Smooth muscle cell (in vitro differentiated cells): Measurements from ENCODE around the gene SLC25A30. TPM values are rescaled to one million over a fixed set of nuclear protein-coding genes. Genes with fewer than 3 reads are reported as not detected.

ENCODE experiments used
- DNase-seq: peaks from one replicate; lab custom pipeline; 2025; ENCODE audit not compliant: unreplicated experiment; lab: John Stamatoyannopoulos, UW
- H2AFZ ChIP-seq: fragments of 200-600 bp; sonication (generic); 2 replicates; pipeline ENCODE4 v1.6.0; 2016; ENCODE audit warnings: antibody characterized with exemption, low read depth, mild to moderate bottlenecking
- H3F3A ChIP-seq: fragments of 200-600 bp; sonication (generic); 2 replicates; pipeline ENCODE4 v1.6.0; 2017; ENCODE audit warnings: antibody characterized with exemption, low read depth
- H3K27ac ChIP-seq: fragments of 200-600 bp; sonication (generic); 2 replicates; pipeline ENCODE4 v1.5.1; 2016; ENCODE audit warnings: low read depth, mild to moderate bottlenecking
- H3K27me3 ChIP-seq: fragments of 200-600 bp; sonication (generic); 2 replicates; pipeline ENCODE4 v1.6.1; 2016; ENCODE audit warnings: low read depth, mild to moderate bottlenecking
- H3K36me3 ChIP-seq: fragments of 200-600 bp; sonication (generic); 2 replicates; pipeline ENCODE4 v1.5.1; 2016; ENCODE audit warnings: low read depth
- H3K4me1 ChIP-seq: fragments of 200-600 bp; sonication (generic); 2 replicates; pipeline ENCODE4 v1.5.1; 2016; ENCODE audit warnings: low read depth
- H3K4me2 ChIP-seq: fragments of 200-600 bp; sonication (generic); 2 replicates; pipeline ENCODE4 v1.6.0; 2016; ENCODE audit warnings: mild to moderate bottlenecking
- H3K4me3 ChIP-seq: fragments of 200-600 bp; sonication (generic); 2 replicates; pipeline ENCODE4 v1.5.1; 2016; ENCODE audit warnings: mild to moderate bottlenecking
- H3K79me2 ChIP-seq: fragments of 200-600 bp; sonication (generic); 2 replicates; pipeline ENCODE4 v1.6.0; 2016; ENCODE audit warnings: low read depth, mild to moderate bottlenecking
- H3K9ac ChIP-seq: fragments of 200-600 bp; sonication (generic); 2 replicates; pipeline ENCODE4 v1.6.0; 2016; ENCODE audit warnings: low read depth
- H3K9me3 ChIP-seq: fragments of 200-600 bp; sonication (generic); replicated peaks from 2 replicates; pipeline ENCODE4 v1.5.1; 2016; ENCODE audit warnings: low read depth
- H4K20me1 ChIP-seq: fragments of 200-600 bp; sonication (generic); 2 replicates; pipeline ENCODE4 v1.6.0; 2016; ENCODE audit warnings: low read depth
- CTCF ChIP-seq: fragments of 200-600 bp; sonication (generic); IDR thresholded peaks from 2 replicates; pipeline ENCODE4 v1.5.1; 2017; ENCODE audit warnings: borderline replicate concordance, mild to moderate bottlenecking, antibody characterized with exemption; ENCODE audit not compliant: insufficient read depth, poor library complexity, severe bottlenecking
- WGBS: methylation state at CpG from one replicate; pipeline ENCODE4 v1.1.7; 2016; ENCODE audit warnings: low lambda C conversion rate; 5-methylcytosine and 5-hydroxymethylcytosine counted together
- polyA plus RNA-seq: library from polyadenylated mRNA; unstranded; fragments of >200 nt; fragmentation: Nextera tagmentation; extraction: Ambion mirVana; gene quantifications from 2 replicates; pipeline ENCODE4 v1.2.1, GENCODE V29; 2016
- total RNA-seq: library from RNA; depleted of rRNA; stranded (reverse); fragments of >200 nt; gene quantifications from 2 replicates; pipeline ENCODE4 v1.2.3, GENCODE V29; 2014

The SLC25A30 gene
- total and polyA plus RNA-seq, 2 experiments from 2014 or later, result 1.3 to 6.8 TPM

DNA sequence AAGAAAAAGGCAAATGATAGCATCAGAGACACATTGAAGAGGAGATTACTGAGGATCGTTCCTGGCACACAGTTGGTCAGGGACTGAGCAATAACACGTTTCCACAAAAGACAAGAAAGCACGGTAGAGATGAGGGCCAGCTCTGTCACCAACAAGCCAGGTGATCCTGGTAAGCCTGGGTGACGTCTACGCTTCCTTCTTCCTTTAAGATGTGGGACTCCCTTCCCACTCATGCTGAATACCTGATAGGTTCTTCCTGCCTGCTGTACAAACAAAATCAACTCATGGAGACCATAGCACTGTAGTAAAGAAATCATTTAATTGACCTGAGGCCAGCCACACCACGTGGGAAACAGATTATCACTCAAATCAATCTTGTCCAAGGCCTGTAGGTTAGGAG, 26.9 kb upstream of the SLC25A30 start:
- Histone ChIP-seq H3K79me2 (no peaks in the 10 kb centered on the region), H3K4me3 (no peak overlapping the region), H3K9me3 (no peaks in the 10 kb centered on the region), H3K4me2 (no peak overlapping the region), H3K9ac (no peak overlapping the region), H3K27ac (no peak overlapping the region), H4K20me1 (no peaks in the 10 kb centered on the region), H3K4me1 (no peaks in the 10 kb centered on the region), H2AFZ (no peak overlapping the region), H3K27me3 (no peaks in the 10 kb centered on the region), H3K36me3 (no peaks in the 10 kb centered on the region), H3F3A (no peaks in the 10 kb centered on the region)
- TF ChIP-seq CTCF, result no peak
- 90% methylated on average over 6 of the region's 6 CpGs for WGBS
- DNase-seq, result no peak

DNA sequence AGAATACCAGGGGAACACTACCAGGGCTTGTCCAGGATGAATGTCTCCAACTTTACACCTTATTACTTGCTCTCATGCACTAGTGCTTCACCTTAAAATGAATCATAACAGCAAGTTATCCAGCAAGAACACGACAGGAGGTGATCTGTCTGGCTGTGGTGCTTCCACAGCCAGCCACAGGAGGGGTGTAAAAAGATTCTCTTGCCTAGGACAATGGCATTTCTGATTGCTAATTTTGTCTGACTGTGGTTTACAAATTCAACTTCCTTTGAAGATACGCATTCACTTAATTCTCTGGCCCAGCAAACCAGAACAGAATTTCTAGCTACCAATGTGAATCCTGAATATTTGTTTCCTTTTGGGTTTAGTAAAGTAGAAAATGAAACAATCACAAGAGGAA, 23.5 kb upstream of the SLC25A30 start:
- H3K9ac ChIP-seq, result no peak overlapping the region
- no peak overlapping the region for H3K4me3 ChIP-seq
- WGBS, result 35% methylated on average over 2 of the region's 2 CpGs
- H3K4me1 ChIP-seq, result no peaks in the 10 kb centered on the region
- no peak overlapping the region for H3K27ac ChIP-seq
- TF ChIP-seq CTCF, result no peak
- H2AFZ ChIP-seq, result no peak overlapping the region
- H4K20me1 ChIP-seq, result no peaks in the 10 kb centered on the region
- no peaks in the 10 kb centered on the region for H3K36me3 ChIP-seq
- DNase-seq, result no peak
- H3K79me2 ChIP-seq, result no peaks in the 10 kb centered on the region
- H3F3A ChIP-seq, result no peaks in the 10 kb centered on the region
- H3K4me2 ChIP-seq, result no peak overlapping the region
- no peaks in the 10 kb centered on the region for H3K9me3 ChIP-seq
- H3K27me3 ChIP-seq, result no peaks in the 10 kb centered on the region

GRCh38 chr13:45439781-45440462, 21.7 kb upstream of the SLC25A30 start:
- no peak for DNase-seq
- WGBS, result 69% methylated on average over 3 of the region's 3 CpGs
- Histone ChIP-seq H3K9ac (no peak overlapping the region), H3K4me2 (no peak overlapping the region), H3K27me3 (no peaks in the 10 kb centered on the region), H4K20me1 (no peaks in the 10 kb centered on the region), H3K79me2 (no peaks in the 10 kb centered on the region), H3K27ac (no peak overlapping the region), H3K4me1 (no peaks in the 10 kb centered on the region), H3F3A (no peaks in the 10 kb centered on the region), H3K9me3 (no peaks in the 10 kb centered on the region), H3K4me3 (no peak overlapping the region), H2AFZ (peak overlapping the region; percentile 10), H3K36me3 (no peaks in the 10 kb centered on the region)
- TF ChIP-seq CTCF, result no peak

GRCh38 chr13:45439008-45439407, 20.8 kb upstream of the SLC25A30 start:
- no peak overlapping the region for H3K4me3 ChIP-seq
- H3K79me2 ChIP-seq, result no peaks in the 10 kb centered on the region
- H3F3A ChIP-seq, result no peaks in the 10 kb centered on the region
- H3K36me3 ChIP-seq, result no peaks in the 10 kb centered on the region
- H3K9me3 ChIP-seq, result no peaks in the 10 kb centered on the region
- no peak overlapping the region for H2AFZ ChIP-seq
- DNase-seq, result no peak
- H3K27me3 ChIP-seq, result no peaks in the 10 kb centered on the region
- no peak overlapping the region for H3K27ac ChIP-seq
- no peaks in the 10 kb centered on the region for H4K20me1 ChIP-seq
- no peak overlapping the region for H3K9ac ChIP-seq
- no peak overlapping the region for H3K4me2 ChIP-seq
- 95% methylated on average over 4 of the region's 4 CpGs for WGBS
- no peaks in the 10 kb centered on the region for H3K4me1 ChIP-seq
- TF ChIP-seq CTCF, result no peak
